K562 (cell line): ENCODE measurements around the gene HPCAL1. TPM values are rescaled to one million over a fixed set of nuclear protein-coding genes. Genes with fewer than 3 reads are reported as not detected.

Source experiments
- ATAC-seq: fragments of 200-7000 bp; cut with Tn5 transposase; 3 replicates; pipeline ENCODE4 v1.9.1; 2020; ENCODE audit warnings: moderate library complexity
- BruUV-seq: library from RNA; stranded (reverse); fragments of 400-500 nt; replicated peaks from 2 replicates; lab custom pipeline; 2021; lab: Mats Ljungman, UMichigan
- CTCF ChIA-PET: fragments of 300-600 bp; formaldehyde crosslinking; extraction: SDS; loops from one replicate; lab custom pipeline; 2021; ENCODE audit warnings: low intra/inter-chr PET ratio; lab: Yijun Ruan, JAX
- POLR2A ChIA-PET: fragments of 300-600, 350-650 bp; sonication (Branson Sonifier 250); formaldehyde crosslinking; extraction: SDS; loops from one replicate; lab custom pipeline; 2021; ENCODE audit warnings: antibody characterized with exemption, inconsistent platforms; lab: Yijun Ruan, JAX
- DNase-seq, 4 experiments: peaks; one replicate each; pipeline versions ENCODE4 v3.0.0 to v3.0.0-alpha.2; 2011 to 2018; ENCODE audit warnings: low spot score in 3 of 4, mixed read lengths in 3 of 4; ENCODE audit errors: extremely low read depth in 1 of 4
- FAIRE-seq: peaks from 2 replicates; lab custom pipeline; 2011; peaks lifted over from hg19 to GRCh38; lab: Jason Lieb, UNC
- H2AFZ ChIP-seq: 2 replicates; pipeline ENCODE4 v1.6.0; 2011; ENCODE audit warnings: low read depth, low read length, control low read depth, inconsistent platforms
- H3K27ac ChIP-seq: fragments of 200-600 bp; 3 replicates; pipeline ENCODE4 v1.8.0; 2011; ENCODE audit warnings: low read depth, mild to moderate bottlenecking, control low read depth, inconsistent platforms, low read length, moderate library complexity, mixed read lengths; ENCODE audit errors: extremely low read depth
- H3K27me3 ChIP-seq, 2 experiments: fragments of 300-600 bp in 1 of 2; 2 replicates in 1 of 2; 3 replicates in 1 of 2; pipeline versions ENCODE4 v1.6.0 to v1.8.0; 2011; ENCODE audit warnings: inconsistent platforms in 2 of 2, low read length in 2 of 2, mild to moderate bottlenecking in 1 of 2, mixed read lengths in 1 of 2, moderate library complexity in 1 of 2; ENCODE audit not compliant: control insufficient read depth in 2 of 2, insufficient read depth in 2 of 2
- H3K36me3 ChIP-seq: fragments of 300-600 bp; 3 replicates; pipeline ENCODE4 v1.8.0; 2011; ENCODE audit warnings: mild to moderate bottlenecking, low read length, inconsistent platforms; ENCODE audit not compliant: control insufficient read depth, insufficient read depth
- H3K4me1 ChIP-seq, 2 experiments: fragments of 200-600 bp in 1 of 2; replicated peaks in 1 of 2; 2 replicates in 1 of 2; 3 replicates in 1 of 2; pipeline versions ENCODE4 v1.5.1 to v1.8.0; 2011; ENCODE audit warnings: inconsistent platforms in 2 of 2, low read length in 2 of 2, mild to moderate bottlenecking in 1 of 2, mixed read lengths in 1 of 2, moderate library complexity in 1 of 2; ENCODE audit not compliant: control insufficient read depth in 2 of 2, insufficient read depth in 2 of 2
- H3K4me2 ChIP-seq: 2 replicates; pipeline ENCODE4 v1.6.1; 2011; ENCODE audit warnings: low read length, control low read depth, inconsistent platforms, mixed read lengths; ENCODE audit not compliant: insufficient read depth
- H3K4me3 ChIP-seq: fragments of 200-600 bp; sonication (generic), shearing (Covaris generic); 2 replicates; pipeline ENCODE4 v1.5.1; 2016; ENCODE audit warnings: control low read depth, inconsistent platforms
- H3K79me2 ChIP-seq: fragments of 200-600 bp; 3 replicates; pipeline ENCODE4 v1.8.0; 2011; ENCODE audit warnings: low read length, inconsistent platforms; ENCODE audit not compliant: control insufficient read depth, insufficient read depth
- H3K9ac ChIP-seq, 2 experiments: 2 replicates each; pipeline versions ENCODE4 v1.6.0 to v1.6.1; 2011; ENCODE audit warnings: low read depth in 2 of 2, low read length in 2 of 2, control low read depth in 1 of 2, inconsistent platforms in 1 of 2, mild to moderate bottlenecking in 1 of 2, mixed read lengths in 1 of 2; ENCODE audit not compliant: insufficient read depth in 1 of 2
- H3K9me1 ChIP-seq: one replicate; pipeline ENCODE4 v1.6.0; 2011; ENCODE audit warnings: inconsistent platforms, mild to moderate bottlenecking, low read length, moderate library complexity; ENCODE audit not compliant: control insufficient read depth, insufficient read depth
- H3K9me3 ChIP-seq: replicated peaks from 2 replicates; pipeline ENCODE4 v1.5.1; 2011; ENCODE audit warnings: low read depth, low read length, inconsistent platforms; ENCODE audit not compliant: control insufficient read depth, insufficient read depth
- H4K20me1 ChIP-seq: replicated peaks from 2 replicates; pipeline ENCODE4 v1.6.1; 2011; ENCODE audit warnings: low read length, inconsistent platforms, mixed read lengths; ENCODE audit not compliant: control insufficient read depth, insufficient read depth
- ARID2 ChIP-seq: fragments of 450-650 bp; IDR thresholded peaks from 2 replicates; pipeline ENCODE4 v1.6.1; 2017; ENCODE audit warnings: antibody characterized with exemption, mild to moderate bottlenecking
- BACH1 ChIP-seq: fragments of 200-800 bp; sonication (Bioruptor generic); IDR thresholded peaks from 2 replicates; pipeline ENCODE4 v1.6.1; 2016; ENCODE audit warnings: missing genetic modification characterization, missing compliant biosample characterization
- EHMT2 ChIP-seq: fragments of 450-650 bp; IDR thresholded peaks from 2 replicates; pipeline ENCODE4 v1.6.1; 2018; ENCODE audit warnings: antibody characterized with exemption
- ELF4 ChIP-seq: fragments of 450-650 bp; formaldehyde crosslinking; IDR thresholded peaks from 2 replicates; pipeline ENCODE4 v1.4.0; 2022; ENCODE audit warnings: missing genetic modification characterization
- FOXJ2 ChIP-seq: fragments of 200-800 bp; sonication (Bioruptor generic); IDR thresholded peaks from 2 replicates; pipeline ENCODE4 v1.6.1; 2016; ENCODE audit warnings: missing genetic modification characterization, missing compliant biosample characterization
- KDM4B ChIP-seq, 2 experiments: fragments of 450-650 bp in 1 of 2; sonication (generic) in 1 of 2; IDR thresholded peaks; 2 replicates each; pipeline ENCODE4 v1.6.1; 2016 to 2017; ENCODE audit warnings: borderline replicate concordance in 2 of 2, antibody characterized with exemption in 1 of 2, low read depth in 1 of 2, mild to moderate bottlenecking in 1 of 2
- MCM3 ChIP-seq: fragments of 450-650 bp; IDR thresholded peaks from 2 replicates; pipeline ENCODE4 v1.6.1; 2016
- PHF8 ChIP-seq: fragments of 200-600 bp; sonication (generic); IDR thresholded peaks from 2 replicates; pipeline ENCODE4 v1.6.1; 2012; ENCODE audit warnings: mixed run types, mild to moderate bottlenecking, inconsistent platforms, low read length, moderate library complexity, borderline replicate concordance
- POLR3A ChIP-seq: IDR thresholded peaks from 2 replicates; pipeline ENCODE4 v1.6.1; 2011; ENCODE audit warnings: borderline replicate concordance, mild to moderate bottlenecking, moderate library complexity; ENCODE audit not compliant: insufficient read length, insufficient read depth; ENCODE audit errors: extremely low read depth
- WHSC1 ChIP-seq: IDR thresholded peaks from one replicate; pipeline ENCODE4 v1.6.1; 2012; ENCODE audit warnings: low read length, control low read depth, inconsistent platforms
- ZNF316 ChIP-seq: fragments of 450-650 bp; IDR thresholded peaks from 2 replicates; pipeline ENCODE4 v1.6.1; 2016
- ZNF324 ChIP-seq: fragments of 250-450 bp; sonication (Bioruptor Pico); IDR thresholded peaks from 2 replicates; pipeline ENCODE4 v1.4.0; 2020; ENCODE audit warnings: mild to moderate bottlenecking
- ZNF695 ChIP-seq: fragments of 450-650 bp; formaldehyde crosslinking; IDR thresholded peaks from 2 replicates; pipeline ENCODE4 v1.4.0; 2020; ENCODE audit warnings: mild to moderate bottlenecking, moderate library complexity
- ZNF699 ChIP-seq: fragments of 250-450 bp; sonication (Bioruptor Pico); IDR thresholded peaks from 2 replicates; pipeline ENCODE4 v1.8.0; 2021; ENCODE audit warnings: mild to moderate bottlenecking, moderate library complexity; ENCODE audit not compliant: insufficient replicate concordance
- ZNF785 ChIP-seq: fragments of 250-450 bp; sonication (Bioruptor Pico); IDR thresholded peaks from 2 replicates; pipeline ENCODE4 v1.4.0; 2020; ENCODE audit warnings: mild to moderate bottlenecking
- WGBS: fragments of 100-300 bp; shearing (Covaris generic); methylation state at CpG from one replicate; pipeline ENCODE4 v1.1.6; 2016; ENCODE audit warnings: low coverage, mixed read lengths; ENCODE audit not compliant: insufficient coverage; ENCODE audit errors: missing lambda C conversion rate; 5-methylcytosine and 5-hydroxymethylcytosine counted together
- in situ Hi-C: fragments of 300-500 bp; cut with MboI; formaldehyde crosslinking; loops from 4 replicates; pipeline ENCODE4 v1.15.0; 2018; ENCODE audit warnings: inconsistent platforms, mixed read lengths
- intact Hi-C: fragments of 100-400 bp; cut with micrococcal nuclease; formaldehyde crosslinking; loops from 2 replicates; pipeline ENCODE4 v1.14.2; 2022
- polyA plus RNA-seq, 8 experiments: library from polyadenylated mRNA; depleted of rRNA in 4 of 8; stranded (reverse) in 5 of 8; unstranded in 3 of 8; fragments of >200 nt; fragmentation: Nextera tagmentation in 2 of 8; fragmentation: Illumina TruSeq in 1 of 8; extraction: Ambion mirVana in 2 of 8; extraction: Trizol in 1 of 8; gene quantifications; 2 replicates each; pipeline versions ENCODE4 v1.2.1 to v1.2.3, GENCODE V29; 2011 to 2014; ENCODE audit warnings: inconsistent platforms in 1 of 8, missing spikeins in 1 of 8
- total RNA-seq, 7 experiments: library from RNA; depleted of rRNA in 6 of 7; stranded (reverse); fragments of >200 nt in 6 of 7; fragmentation: Illumina TruSeq in 2 of 7; extraction: Trizol in 2 of 7; gene quantifications; 2 replicates each; pipeline versions ENCODE4 v1.2.1 to v1.2.3, GENCODE V29; 2011 to 2021; ENCODE audit warnings: low replicate concordance in 1 of 7
- TF ChIP-seq, protein P1 (sequence below): fragments of 450-650 bp; IDR thresholded peaks from one replicate; pipeline ENCODE4 v1.6.1; 2018; ENCODE audit warnings: mild to moderate bottlenecking, moderate library complexity; ENCODE audit not compliant: partially characterized antibody

The HPCAL1 gene
- total and polyA plus RNA-seq, 9 of the 15 experiments (the other 6 are each of a cell fraction or from before 2014, with no cell fraction given): 2.7 to 65.5 (median 23.9) TPM

DNA sequence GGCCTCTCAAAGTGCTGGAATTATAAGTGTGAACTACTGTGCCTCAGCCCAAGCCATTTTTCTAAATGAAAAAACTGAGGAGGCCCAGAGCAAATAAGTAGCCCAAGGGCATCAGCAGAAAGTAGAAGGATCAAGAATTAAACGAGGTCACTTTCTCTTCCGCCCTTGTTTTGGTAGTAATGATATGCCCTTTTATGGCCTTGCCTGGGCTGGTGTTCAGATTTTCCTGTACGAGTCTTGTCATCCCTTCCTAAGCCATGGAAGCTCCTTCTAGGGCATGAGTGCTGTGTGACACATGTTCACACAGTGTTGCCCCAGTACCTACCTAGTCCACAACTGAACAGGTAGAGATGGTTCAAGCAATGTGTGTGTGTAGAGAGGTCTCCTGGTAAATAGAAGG is 6.6 kb downstream of the HPCAL1 start:
- POLR2A ChIA-PET: interaction anchor here (0.6 to 4.4 kb wide), 4 partner anchors 8 to 42 kb away, joined by 4 to 26 read pairs (median 4); no protein-coding TSS in a partner anchor
- no peak overlapping the region for H3K9ac ChIP-seq
- H2AFZ ChIP-seq: no peak overlapping the region
- ATAC-seq (no peak), FAIRE-seq (no peak), DNase-seq (no peak)
- WGBS: 79% methylated on average over 3 of the region's 3 CpGs
- no TSS peak for BruUV-seq
- peaks cover 7% of the 10 kb centered on the region for H3K9me1 ChIP-seq
- no peak overlapping the region for H3K27ac ChIP-seq
- H3K4me1 ChIP-seq: peaks cover 21 to 38% of the 10 kb centered on the region in 2 experiments
- CTCF ChIA-PET: no interaction called here
- H3K9me3 ChIP-seq: no peaks in the 10 kb centered on the region
- no peak overlapping the region for H3K4me3 ChIP-seq
- intact Hi-C loops (loop anchor here (10.0 kb wide), 1 partner anchor 74 kb away; no protein-coding TSS in a partner anchor), in situ Hi-C loops (no loop called here)
- peaks cover 12% of the 10 kb centered on the region for H3K36me3 ChIP-seq
- no peak overlapping the region for H3K4me2 ChIP-seq
- peaks cover 96% of the 10 kb centered on the region for H3K79me2 ChIP-seq
- TF ChIP-seq WHSC1: no peak
- no peak for TF ChIP-seq ELF4 (CRISPR knock-in tag)
- TF ChIP-seq ZNF316: no peak
- TF ChIP-seq MCM3: no peak
- no peak for TF ChIP-seq POLR3A
- TF ChIP-seq, protein P1, sequence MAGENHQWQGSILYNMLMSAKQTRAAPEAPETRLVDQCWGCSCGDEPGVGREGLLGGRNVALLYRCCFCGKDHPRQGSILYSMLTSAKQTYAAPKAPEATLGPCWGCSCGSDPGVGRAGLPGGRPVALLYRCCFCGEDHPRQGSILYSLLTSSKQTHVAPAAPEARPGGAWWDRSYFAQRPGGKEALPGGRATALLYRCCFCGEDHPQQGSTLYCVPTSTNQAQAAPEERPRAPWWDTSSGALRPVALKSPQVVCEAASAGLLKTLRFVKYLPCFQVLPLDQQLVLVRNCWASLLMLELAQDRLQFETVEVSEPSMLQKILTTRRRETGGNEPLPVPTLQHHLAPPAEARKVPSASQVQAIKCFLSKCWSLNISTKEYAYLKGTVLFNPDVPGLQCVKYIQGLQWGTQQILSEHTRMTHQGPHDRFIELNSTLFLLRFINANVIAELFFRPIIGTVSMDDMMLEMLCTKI: no peak
- no peak for TF ChIP-seq KDM4B (IDR thresholded peaks at IDR 0.05; ENCODE audit: borderline replicate concordance in 2 of 2, low read depth in 1 of 2)
- no peak for TF ChIP-seq ZNF785 (CRISPR knock-in tag)
- no peak for TF ChIP-seq PHF8
- no peak for TF ChIP-seq ZNF699 (CRISPR knock-in tag)
- TF ChIP-seq ZNF324 (CRISPR knock-in tag): no peak
- TF ChIP-seq BACH1 (tag): no peak
- TF ChIP-seq ARID2: no peak
- no peak for TF ChIP-seq ZNF695 (CRISPR knock-in tag)
- TF ChIP-seq FOXJ2: no peak
- TF ChIP-seq EHMT2: no peak
- H3K27me3 ChIP-seq: no peaks in the 10 kb centered on the region; a peak in 1 of 5 replicates
- H4K20me1 ChIP-seq: peaks cover 11% of the 10 kb centered on the region; the same call in 1 of the 2 replicates
